GM18861 (cell line): ENCODE results near the gene DLEC1.

Experiments used
- ATAC-seq: cut with Tn5 transposase; IDR thresholded peaks from one replicate; pipeline ENCODE4 v1.9.1; 2021; ENCODE audit not compliant: unreplicated experiment

The DLEC1 gene

DNA sequence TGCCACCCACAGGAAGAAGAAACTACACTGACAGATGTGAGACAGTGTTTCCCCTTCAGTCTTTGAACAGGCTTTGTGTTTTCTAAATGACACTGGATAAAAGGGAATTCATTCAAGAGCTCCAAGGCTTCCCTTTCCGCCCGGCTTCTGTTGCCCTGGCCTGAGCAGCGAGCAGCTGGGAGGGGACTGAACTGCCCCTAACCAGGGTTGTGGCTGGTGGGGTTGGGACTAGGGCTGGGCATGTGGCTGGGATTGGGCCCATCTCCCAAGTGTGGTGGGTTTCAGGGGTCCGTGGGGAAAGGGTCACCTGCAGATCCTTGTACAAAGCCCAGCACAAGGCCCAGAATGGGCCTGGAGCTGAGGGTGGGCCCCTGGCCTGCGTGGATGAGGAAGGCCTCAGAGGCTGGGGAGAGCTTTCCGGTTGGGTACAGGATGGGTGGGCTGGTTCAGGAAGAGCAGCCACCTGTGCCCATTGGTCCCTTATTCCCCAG, 38.0 kb upstream of the DLEC1 start:
- no peak for ATAC-seq

DNA sequence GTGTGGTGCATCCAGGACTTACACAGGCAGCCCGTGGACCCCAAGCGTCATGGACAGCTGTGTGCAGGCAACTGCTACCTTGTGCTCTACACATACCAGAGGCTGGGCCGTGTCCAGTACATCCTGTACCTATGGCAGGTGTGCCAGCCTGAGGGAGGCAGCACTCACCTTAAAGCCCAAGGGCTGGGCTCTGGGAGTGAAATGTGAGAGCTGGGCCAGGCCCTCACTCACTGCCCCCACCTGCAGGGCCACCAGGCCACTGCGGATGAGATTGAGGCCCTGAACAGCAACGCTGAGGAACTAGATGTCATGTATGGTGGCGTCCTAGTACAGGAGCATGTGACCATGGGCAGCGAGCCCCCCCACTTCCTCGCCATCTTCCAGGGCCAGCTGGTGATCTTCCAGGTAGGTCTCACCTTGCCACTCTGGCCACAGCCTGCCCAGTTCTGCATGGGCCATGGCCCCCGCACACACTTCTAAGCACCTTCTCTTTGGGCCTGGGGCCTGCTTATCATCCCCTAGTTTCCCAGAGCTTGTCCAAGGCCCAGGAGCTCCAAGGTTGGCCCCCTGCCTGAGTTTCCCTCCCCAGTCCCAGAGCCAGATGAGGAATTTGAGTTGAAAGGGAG, 37.4 kb upstream of the DLEC1 start:
- no peak for ATAC-seq

DNA sequence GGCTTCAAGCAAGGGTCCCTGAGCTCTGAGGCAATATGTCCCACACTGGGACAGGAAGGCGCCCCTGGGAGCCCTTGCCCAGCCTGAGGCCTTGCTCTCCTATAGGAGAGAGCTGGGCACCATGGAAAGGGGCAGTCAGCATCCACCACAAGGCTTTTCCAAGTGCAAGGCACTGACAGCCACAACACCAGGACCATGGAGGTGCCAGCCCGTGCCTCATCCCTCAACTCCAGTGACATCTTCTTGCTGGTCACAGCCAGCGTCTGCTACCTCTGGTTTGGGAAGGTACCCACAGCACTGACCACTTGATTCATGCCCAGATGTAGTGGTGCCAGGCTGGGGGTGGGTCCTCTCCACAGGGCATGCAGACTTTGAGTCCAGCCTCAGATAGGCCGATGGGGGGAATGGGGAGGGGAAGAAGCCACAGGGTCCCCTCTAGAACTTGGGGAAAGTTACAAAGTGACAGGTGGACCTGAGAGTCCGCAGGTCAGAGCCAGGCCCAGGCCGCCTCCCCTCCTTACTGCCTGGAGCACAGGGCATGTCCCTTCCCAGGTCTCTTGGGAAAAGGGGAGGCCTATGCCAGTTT, 36.6 kb upstream of the DLEC1 start:
- ATAC-seq = no peak

DNA sequence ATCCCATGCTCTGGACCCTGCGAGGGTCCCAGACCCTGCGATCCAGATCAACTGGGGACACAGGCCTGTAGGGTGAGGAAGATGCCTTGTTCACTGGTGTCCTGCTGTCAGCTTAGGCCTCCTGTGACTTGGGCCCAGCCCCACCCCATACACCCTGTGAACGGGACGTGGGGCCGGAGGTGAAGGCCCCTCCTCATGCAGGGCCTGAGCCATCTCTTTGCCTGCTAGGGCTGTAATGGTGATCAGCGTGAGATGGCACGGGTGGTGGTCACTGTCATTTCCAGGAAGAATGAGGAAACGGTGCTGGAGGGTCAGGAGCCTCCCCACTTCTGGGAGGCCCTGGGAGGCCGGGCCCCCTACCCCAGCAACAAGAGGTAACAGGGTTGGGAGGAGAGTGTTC, 36.1 kb upstream of the DLEC1 start:
- no peak for ATAC-seq

DNA sequence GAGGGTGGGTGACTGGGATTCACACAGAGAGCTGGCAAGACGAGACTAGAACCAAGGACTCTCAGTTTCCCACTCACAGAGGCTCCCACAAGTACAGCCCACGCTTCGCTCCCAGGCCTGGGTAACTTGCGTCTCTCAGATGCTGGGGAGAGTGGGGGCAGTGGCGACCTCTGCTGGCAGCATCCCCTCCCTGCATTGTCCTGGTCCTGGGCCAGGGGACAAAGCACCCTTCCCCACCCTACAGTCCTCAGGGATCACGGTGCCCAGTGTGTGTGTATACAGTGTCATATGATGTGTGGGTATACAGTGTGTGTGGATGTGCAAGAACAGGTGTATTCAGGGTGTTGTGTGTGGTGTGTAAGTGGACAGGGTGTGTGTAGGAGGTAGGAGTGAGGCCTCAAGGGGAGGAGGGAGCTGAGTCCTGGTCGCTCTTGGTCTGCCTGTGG, 35.6 kb upstream of the DLEC1 start:
- ATAC-seq = no peak

DNA sequence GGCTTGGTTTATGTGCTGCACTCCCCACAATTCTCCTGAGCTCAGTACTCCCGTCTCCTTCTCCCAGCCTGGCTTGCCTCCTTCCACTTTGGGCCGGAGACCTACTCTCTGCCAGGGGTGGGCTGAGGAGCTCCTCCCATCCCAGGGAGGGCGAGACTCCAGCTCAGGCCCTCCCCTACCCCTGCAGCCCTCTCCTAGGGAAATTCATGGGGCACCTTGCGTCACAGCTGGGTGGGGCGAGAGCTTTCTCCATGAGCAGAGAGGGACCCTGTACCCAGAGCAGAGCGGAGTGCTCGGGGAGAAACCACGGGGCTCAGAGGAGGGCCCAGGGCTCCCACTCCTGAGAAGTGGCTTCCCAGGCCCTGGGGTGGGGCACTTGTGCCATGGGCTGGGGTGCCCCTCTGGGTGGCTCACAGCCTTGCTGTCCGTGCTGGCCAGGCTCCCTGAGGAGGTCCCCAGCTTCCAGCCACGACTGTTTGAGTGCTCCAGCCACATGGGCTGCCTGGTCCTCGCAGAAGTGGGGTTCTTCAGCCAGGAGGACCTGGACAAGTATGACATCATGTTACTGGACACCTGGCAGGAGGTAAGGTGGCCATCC, 35.1 kb upstream of the DLEC1 start:
- ATAC-seq = no peak

DNA sequence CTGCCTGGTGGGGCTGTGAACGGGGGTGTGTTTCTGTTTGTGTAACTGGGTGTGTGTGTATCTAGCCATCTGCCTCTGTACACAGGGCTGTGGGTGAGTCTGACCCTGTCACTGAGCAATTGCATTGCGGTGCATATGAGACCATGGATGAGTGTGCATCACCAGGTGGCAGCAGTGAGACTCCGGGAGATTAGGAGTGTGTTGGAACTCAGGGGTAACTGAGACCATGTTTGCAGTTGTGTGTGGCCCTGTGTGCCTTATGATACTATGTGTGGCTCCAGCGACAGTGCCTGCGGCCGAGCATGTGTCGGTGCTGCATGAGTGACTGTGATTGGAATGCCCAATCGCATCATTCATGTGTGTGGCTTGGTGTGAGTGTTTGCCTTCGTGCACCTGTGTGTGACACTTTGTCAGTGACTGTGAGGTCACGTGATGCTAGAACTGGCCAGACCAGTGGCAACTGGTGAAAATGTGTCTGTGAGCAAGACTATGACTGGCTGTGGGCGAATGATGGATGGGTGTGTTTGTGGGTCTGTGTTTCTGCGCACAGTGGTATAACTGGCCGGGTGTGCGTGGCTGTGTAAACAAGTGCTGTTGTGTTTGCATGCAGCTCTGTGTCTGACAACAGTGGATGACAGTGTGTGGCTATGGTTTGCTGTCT, 34.5 kb upstream of the DLEC1 start:
- no peak for ATAC-seq

DNA sequence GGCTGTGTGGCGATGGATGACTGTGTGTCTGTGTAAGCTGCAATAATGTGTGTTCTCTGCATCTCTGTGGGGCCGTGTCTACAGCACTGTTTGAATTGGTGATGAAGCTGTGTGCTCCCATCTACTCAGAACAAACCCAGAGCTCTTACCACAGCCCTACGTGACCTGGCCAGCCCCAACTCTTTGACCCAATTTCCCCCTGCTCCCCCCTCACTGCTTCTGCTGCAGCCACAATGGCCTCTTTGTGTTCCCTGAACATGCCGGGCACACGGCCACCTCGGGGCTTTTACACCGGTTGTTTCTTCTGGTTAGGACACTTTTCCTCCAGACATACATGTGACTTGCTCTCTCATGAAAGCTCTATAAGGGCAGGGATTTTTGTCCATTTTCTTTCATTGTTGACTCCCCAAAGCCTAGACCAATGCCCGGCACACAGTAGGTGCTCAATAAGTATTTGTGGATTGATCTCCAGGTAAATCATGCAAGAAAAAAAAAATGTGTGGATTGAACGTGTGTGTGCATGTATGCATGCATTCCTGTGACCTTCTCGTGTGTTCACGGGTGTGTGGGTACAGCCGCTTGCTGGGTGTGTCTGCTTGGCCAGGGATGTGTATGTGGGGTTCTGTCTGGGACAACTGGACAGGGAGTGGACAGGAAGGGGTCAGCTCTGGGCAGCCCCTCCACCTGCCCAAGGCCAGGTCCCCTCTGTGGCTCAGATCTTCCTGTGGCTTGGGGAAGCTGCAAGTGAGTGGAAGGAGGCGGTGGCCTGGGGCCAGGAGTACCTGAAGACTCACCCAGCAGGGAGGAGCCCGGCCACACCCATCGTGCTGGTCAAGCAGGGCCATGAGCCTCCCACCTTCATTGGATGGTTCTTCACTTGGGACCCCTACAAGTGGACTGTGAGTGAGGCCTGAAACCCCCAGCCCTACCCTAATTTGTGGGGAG, 33.7 kb upstream of the DLEC1 start:
- no peak for ATAC-seq

DNA sequence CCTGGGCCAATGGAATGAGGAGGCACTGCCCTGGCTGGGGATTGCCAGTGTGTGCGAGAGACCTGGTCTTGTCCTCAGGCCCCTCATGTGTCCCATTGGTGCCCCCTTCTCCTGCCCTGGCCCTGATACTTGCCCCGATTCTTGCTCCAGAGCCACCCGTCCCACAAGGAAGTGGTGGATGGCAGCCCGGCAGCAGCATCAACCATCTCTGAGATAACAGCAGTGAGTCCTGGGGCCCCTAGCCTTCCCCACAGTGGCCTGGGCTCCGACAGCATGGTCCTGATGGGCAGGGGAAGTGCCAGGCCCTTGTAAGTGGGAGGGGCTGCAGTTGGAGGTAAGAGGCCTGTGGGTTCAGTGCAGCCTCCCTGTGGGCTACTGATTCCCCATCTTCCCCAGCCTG, 33.0 kb upstream of the DLEC1 start:
- no peak for ATAC-seq

DNA sequence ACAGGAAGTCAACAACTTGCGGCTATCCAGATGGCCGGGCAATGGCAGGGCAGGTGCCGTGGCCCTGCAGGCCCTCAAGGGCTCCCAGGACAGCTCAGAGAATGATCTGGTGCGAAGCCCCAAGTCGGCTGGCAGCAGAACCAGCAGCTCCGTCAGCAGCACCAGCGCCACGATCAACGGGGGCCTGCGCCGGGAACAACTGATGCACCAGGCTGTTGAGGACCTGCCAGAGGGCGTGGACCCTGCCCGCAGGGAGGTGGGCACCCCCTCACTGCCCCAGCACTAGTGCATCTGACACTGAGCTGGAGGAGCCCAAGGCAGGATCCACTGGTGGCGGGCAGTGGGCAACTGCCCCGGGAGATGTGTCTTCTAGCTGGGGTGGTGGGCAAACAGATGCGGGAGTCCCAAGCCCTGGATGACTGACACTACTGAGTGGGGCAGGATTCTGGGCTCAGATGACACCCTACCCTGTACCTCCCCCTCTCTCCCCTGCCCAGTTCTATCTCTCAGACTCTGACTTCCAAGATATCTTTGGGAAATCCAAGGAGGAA, 32.5 kb upstream of the DLEC1 start:
- ATAC-seq = no peak

DNA sequence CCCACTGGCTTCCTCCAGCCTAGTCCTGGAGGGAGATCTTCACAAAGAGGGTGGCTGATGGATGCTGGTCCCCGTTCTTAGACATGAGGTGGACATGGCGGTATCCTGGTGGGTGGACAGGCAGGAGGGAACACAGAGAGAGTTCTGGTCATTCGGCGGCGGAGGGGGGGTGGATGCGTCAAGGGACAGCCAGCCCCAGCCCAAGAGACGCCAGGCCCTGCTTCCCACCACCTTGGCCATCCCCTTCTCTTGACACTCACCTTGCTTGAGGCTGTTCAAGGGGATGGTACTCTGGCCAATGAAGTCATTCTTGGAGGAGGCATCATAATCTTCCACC, 31.3 kb upstream of the DLEC1 start:
- no peak for ATAC-seq

DNA sequence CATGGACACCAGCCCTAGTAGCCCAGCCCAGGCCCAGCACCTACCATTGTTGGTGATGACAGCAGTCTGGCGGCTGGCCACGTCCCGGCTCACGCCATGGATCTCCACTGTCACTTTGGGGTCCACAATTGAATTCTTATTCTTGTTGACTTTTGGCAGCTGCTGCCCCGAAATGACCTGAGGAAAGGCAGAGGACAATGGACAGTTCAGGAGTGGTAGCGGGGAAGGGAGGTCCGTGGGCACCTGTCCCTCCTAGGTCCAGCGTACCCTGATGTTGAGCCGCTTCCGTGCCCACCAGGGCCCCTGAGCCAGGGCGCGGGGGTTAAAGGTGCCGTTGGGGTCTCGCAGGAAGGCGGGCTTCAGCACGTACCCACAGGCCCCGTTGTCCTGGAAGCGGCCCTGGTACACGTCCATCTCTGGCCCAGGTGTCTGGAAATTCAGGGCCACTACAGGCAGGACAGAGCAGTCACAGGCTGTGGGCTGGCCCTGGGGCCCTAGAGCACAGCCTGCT, 30.8 kb upstream of the DLEC1 start:
- ATAC-seq = no peak

DNA sequence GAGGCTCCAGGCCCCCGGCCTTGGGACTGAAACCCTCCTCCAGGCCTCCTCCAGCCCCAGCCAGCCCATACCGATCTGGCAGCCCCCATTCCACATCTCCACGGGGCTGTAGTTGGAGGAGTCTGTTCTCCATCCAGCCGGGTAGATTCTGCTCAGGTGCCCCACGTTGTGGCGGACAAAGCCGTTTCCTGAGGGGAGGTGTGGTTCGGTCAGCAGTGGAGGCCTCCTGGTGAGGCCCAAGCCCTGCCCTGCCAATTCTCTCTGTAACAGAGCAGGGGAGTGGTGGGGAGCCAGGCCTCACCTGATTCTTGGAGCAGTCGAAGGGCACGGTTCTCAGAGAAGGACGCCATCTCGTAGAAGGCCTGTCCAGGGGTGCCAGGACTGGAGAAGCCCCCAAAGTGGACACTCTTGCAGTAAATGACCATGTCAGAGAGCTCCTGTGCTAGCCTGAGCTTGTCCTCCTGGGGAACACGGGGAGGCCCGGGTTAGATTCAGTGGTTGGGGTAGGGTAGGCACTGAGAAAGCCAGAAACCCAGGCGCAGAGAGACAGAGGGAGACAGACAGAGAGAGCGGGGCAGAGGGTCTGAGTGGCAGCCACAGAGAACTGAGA, 29.9 kb upstream of the DLEC1 start:
- ATAC-seq = no peak

DNA sequence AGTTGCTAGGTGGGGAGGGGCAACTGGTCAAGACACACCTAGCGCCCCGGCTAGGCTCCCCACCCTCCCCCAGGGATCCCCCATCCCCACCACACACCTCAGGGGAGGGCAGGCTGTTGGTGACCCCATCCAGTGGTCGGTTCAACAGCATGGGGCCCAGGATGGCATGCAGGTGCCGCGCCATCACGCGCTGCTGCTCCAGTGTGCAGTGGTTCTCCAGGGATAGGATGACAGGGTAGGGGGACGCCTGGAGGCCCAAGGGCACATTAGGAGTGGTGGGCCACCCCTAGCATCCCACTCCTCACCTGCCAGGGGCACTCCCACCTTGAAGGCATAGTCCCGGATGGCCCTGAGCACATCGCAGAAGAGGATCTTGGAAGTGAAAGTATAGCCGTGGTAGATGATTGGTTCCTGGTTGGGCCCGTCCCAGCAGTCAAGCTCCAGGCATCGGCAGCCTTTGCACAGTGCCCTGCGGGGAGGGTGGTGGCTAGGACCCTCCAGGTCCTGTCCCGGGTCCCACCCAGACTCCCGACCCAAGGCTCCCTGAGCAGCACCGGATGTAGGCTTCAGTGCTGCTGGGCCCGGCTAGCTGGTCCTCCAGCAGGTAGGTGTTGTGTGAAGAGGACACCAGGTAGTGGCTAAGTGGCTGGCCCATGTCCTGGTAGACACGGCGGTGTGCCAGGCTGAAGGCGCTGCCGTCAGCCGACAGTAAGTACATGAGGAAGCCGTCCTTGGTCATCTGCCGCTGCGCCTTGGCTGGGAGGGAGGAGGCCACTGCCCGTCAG, 29.0 kb upstream of the DLEC1 start:
- no peak for ATAC-seq

DNA sequence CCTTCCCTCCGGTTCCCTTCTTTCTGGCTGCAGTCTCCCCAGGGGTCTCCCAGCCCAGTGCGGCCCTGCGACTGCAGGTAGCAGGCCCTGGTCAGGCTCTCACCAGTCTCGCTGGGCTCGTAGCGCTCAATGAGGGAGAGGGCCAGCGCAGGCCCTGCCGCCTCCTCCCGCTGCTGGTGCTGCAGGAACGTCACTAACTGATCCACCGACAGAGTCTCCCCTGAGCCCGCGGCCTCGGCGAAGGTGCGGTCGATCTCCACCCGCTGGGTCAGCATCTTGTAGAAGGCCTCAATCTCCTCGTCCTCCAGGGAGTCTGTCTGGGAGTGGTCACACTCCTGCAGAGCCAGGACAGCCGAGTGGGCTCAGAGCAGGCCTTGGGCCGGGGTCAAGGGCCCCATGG, 27.9 kb upstream of the DLEC1 start:
- no peak for ATAC-seq

DNA sequence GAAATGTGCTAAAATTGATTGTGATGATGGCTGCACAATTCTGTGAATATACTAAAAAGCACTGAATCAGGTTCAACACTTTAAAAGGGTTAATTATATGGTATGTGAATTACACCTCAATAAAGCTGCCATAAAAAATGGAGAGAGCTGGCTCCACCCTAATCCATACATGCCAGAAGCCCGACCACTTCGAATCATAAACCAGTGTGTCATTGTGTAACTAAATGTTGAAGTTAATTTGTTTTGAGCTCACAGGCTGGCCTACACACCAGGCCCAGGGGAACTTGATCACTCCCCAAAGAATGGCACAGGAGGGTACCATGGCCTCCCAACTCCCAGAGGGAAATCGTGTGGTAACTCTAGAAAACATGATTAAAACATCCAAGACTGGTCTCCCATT, 23.5 kb upstream of the DLEC1 start:
- ATAC-seq = no peak

DNA sequence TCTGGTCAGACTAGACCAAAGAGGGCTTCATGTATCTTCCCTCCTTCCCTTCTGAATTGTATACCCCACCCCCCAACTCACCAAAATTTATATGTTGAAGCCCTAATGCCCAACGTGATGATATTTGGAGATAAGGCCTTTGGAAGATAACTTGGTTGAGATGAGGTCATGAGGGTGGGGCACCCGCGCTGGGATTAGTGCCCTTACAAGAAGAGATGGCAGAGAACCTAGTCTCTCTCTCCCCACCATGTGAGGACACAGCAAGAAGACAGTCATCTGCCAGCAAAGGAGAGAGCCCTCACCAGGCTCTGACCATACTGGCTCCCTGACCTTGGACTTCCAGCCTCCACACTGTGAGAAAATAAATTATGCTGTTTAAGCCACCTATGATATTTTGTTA, 23.0 kb upstream of the DLEC1 start:
- no peak for ATAC-seq

DNA sequence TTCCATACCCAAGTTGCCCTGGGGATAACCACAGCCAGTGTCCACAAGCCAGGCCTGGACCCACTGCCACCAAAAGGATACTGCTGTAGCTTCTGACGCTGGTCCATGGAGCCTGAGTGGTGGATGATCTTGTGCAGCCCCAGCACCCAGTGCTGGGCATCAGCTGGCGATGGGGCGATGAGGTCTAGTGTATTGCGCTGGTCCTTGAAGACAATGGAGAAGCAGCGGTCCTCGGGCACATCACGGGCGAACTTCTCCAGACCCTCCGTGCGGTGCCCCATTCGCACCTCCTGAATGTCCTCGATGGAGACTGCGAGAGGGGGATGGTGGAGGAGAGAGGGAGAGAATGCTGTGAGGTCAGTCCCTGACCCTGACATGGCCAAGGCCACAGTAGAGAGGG, 22.6 kb upstream of the DLEC1 start:
- ATAC-seq = no peak

DNA sequence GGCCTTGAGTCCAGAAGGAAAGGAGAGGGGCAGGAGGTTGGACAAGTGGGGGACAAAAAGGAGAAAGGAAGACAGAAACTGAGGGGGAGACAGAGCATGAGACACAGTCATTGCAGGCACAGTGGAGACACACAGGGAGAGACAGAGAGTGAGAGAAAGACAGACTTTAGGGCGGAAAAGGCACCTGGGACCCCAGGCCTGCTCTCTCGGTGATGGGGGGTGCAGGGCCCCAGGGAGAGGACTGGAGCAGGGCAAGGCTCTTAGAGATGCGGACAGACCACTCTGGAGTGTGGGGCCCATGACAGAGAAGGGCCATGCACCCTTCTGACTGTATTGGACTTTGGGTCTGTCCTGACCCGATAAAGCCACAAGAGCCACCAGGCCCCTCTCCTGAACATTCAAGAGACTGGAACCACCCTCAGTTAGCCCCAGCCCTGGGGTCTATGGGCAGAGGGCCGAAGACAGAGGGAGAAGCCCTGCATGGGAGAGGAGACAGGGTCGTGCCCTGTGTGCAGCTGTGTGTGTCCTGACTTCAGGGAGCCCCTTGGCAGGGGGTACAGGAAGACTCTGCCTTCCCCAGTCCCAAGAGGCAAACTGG, 22.1 kb upstream of the DLEC1 start:
- no peak for ATAC-seq
